GM23338 (cell line): ENCODE data around the gene ATP8A2.

Source experiments
- CTCF ChIP-seq, 2 experiments: fragments of 200-600 bp in 1 of 2; sonication (generic) in 1 of 2; conservative IDR thresholded peaks; 2 replicates each; pipeline versions ENCODE4 v1.5.1 to v1.6.1; 2016 to 2017; ENCODE audit warnings: antibody characterized with exemption in 2 of 2, low read depth in 2 of 2, mild to moderate bottlenecking in 2 of 2, moderate library complexity in 1 of 2
- EZH2 ChIP-seq: fragments of 200-600 bp; sonication (generic); IDR thresholded peaks from one replicate; pipeline ENCODE4 v1.8.0; 2017; ENCODE audit warnings: antibody characterized with exemption, mild to moderate bottlenecking, low read depth; ENCODE audit not compliant: unreplicated experiment

GRCh38 chr13:25922376-25922775 is 550.6 kb downstream of the ATP8A2 start:
- TF ChIP-seq CTCF (conservative IDR thresholded peaks at IDR 0.05; ENCODE audit: low read depth in 2 of 2) (no peak), EZH2 (no peak)
